Lower lobe of right lung (tissue), 2 donors: ENCODE results near the gene CHD2. TPM values are rescaled to one million over a fixed set of nuclear protein-coding genes. Genes with fewer than 3 reads are reported as not detected.

ENCODE experiments used
- ATAC-seq, 2 donors: fragments of 200-7000 bp; cut with Tn5 transposase; one replicate each; pipeline ENCODE4 v1.9.1; 2020 to 2022; ENCODE audit warnings: mild to moderate bottlenecking in 2 of 2, moderate library complexity in 2 of 2
- DNase-seq: peaks from one replicate; pipeline ENCODE4 v3.0.0-alpha.2; 2020
- H3K27ac ChIP-seq: fragments of 200-600 bp; one replicate; pipeline ENCODE4 v1.8.0; 2022
- H3K27me3 ChIP-seq: fragments of 200-600 bp; one replicate; pipeline ENCODE4 v1.8.0; 2022; ENCODE audit warnings: low read depth
- H3K36me3 ChIP-seq: fragments of 200-600 bp; one replicate; pipeline ENCODE4 v1.8.0; 2022; ENCODE audit warnings: mild to moderate bottlenecking
- H3K4me1 ChIP-seq: fragments of 200-600 bp; one replicate; pipeline ENCODE4 v1.8.0; 2022
- H3K4me3 ChIP-seq: fragments of 200-600 bp; one replicate; pipeline ENCODE4 v1.8.0; 2022; ENCODE audit warnings: mild to moderate bottlenecking
- H3K9me3 ChIP-seq: fragments of 200-600 bp; one replicate; pipeline ENCODE4 v1.8.0; 2022
- CTCF ChIP-seq: fragments of 200-600 bp; IDR thresholded peaks from one replicate; pipeline ENCODE4 v1.8.0; 2022; ENCODE audit warnings: antibody characterized with exemption, mild to moderate bottlenecking
- intact Hi-C: fragments of 100-400 bp; cut with DNase I; formaldehyde crosslinking; loops from one replicate; pipeline ENCODE4 v1.11.0; 2022
- total RNA-seq: library from RNA; stranded (reverse); fragmentation: NEBNext Ultra II Directional; extraction: Animal tissue kit (Norgen Biotek cat#: 25700); gene quantifications from one replicate; pipeline ENCODE4 v1.2.1, GENCODE V29; 2021
- donor health status: DM: no; HTN: yes; CAD: no; lungs with severe emphysema.

The CHD2 gene
- total RNA-seq, 1 donor from 2014 or later: 158 TPM

- no peak for ATAC-seq
- Histone ChIP-seq H3K4me1 (peaks cover 65% of the 10 kb centered on the region), H3K9me3 (no peaks in the 10 kb centered on the region), H3K27me3 (no peaks in the 10 kb centered on the region), H3K36me3 (peaks cover 72% of the 10 kb centered on the region), H3K27ac (peak overlapping the region; percentile 99), H3K4me3 (peak overlapping the region; percentile 70)
- no peak for TF ChIP-seq CTCF
- DNase-seq: no peak
- intact Hi-C loops: no loop called here
Measured at GRCh38 chr15:92887869-92888268, 12.3 kb upstream of the CHD2 start.

- no peaks in the 10 kb centered on the region for H3K9me3 ChIP-seq
- no peak for DNase-seq
- intact Hi-C loops: no loop called here
- TF ChIP-seq CTCF: no peak
- ATAC-seq: no peak
- no peak overlapping the region for H3K4me3 ChIP-seq
- H3K27ac ChIP-seq: peak overlapping the region; percentile 99
- H3K36me3 ChIP-seq: peaks cover 89% of the 10 kb centered on the region
- H3K4me1 ChIP-seq: peaks cover 72% of the 10 kb centered on the region
- no peaks in the 10 kb centered on the region for H3K27me3 ChIP-seq
Measured at GRCh38 chr15:92889390-92890107, 10.6 kb upstream of the CHD2 start.

DNA sequence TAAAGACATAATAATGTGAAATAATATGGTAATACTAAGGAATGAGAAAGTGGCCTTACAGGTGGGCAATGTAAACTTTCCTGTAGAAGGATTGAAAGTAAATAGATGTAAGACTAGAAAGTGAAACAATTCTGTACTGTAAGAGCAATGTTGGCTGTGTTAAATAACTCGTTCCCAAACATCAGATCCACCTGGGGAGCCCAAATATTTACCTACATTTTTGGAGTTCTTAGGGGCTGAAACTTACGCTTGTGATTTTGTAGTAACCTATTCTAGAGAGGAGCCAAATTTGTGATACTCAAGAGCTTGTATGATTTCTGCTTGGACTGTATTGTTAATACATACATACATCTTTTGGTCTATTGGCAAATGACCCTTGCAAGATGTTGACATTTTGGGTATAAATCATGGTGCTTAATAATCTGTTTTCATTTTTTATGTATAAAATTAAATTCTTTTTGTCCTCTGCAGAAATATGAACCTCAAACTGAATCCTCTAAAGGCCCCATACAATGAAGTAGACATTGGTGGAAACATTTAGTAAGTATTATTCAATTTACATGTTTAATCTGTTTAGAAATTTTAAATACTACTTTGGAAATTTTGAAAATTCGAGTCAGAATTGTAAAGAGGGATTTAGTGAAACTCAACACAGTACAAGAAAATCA, 8.5 kb upstream of the CHD2 start:
- peaks cover 94% of the 10 kb centered on the region for H3K36me3 ChIP-seq
- ATAC-seq: peak; percentile 13 to 51

GRCh38 chr15:92892201-92892555, 7.9 kb upstream of the CHD2 start:
- Histone ChIP-seq H3K4me3 (no peak overlapping the region), H3K36me3 (peaks cover 94% of the 10 kb centered on the region), H3K27ac (peak overlapping the region; percentile 8), H3K27me3 (no peaks in the 10 kb centered on the region), H3K9me3 (no peaks in the 10 kb centered on the region), H3K4me1 (peaks cover 79% of the 10 kb centered on the region)
- intact Hi-C loops: no loop called here
- ATAC-seq (no peak), DNase-seq (no peak)
- no peak for TF ChIP-seq CTCF

More for the DNA sequence above, 8.5 kb upstream of the CHD2 start:
- peak overlapping the region; percentile 25 for H3K27ac ChIP-seq
- H3K27me3 ChIP-seq: no peaks in the 10 kb centered on the region
- no peak for TF ChIP-seq CTCF
- intact Hi-C loops: no loop called here
- peaks cover 82% of the 10 kb centered on the region for H3K4me1 ChIP-seq
- DNase-seq: no peak
- H3K4me3 ChIP-seq: peak overlapping the region; percentile 9
- no peaks in the 10 kb centered on the region for H3K9me3 ChIP-seq

GRCh38 chr15:92893200-92893599, 6.9 kb upstream of the CHD2 start:
- intact Hi-C loops: no loop called here
- Histone ChIP-seq H3K27me3 (no peaks in the 10 kb centered on the region), H3K36me3 (peaks cover 94% of the 10 kb centered on the region), H3K9me3 (no peaks in the 10 kb centered on the region), H3K4me1 (peaks cover 76% of the 10 kb centered on the region), H3K27ac (no peak overlapping the region), H3K4me3 (no peak overlapping the region)
- TF ChIP-seq CTCF: no peak
- ATAC-seq: no peak
- DNase-seq: no peak
